Body of pancreas (tissue), 4 donors: ENCODE results near the gene EPB42.
"Not testable (repeated sequence)": the region's sequence is repeated elsewhere in the genome, so short reads cannot be mapped to it uniquely, and the experiment has no call there.

Experiments
- POLR2A ChIP-seq, 3 donors: fragments of 450-650 bp; IDR thresholded peaks; one replicate each; pipeline ENCODE4 v1.6.1; 2016; ENCODE audit warnings: antibody characterized with exemption in 3 of 3, mild to moderate bottlenecking in 2 of 3
- TF ChIP-seq, protein P1 (sequence below), 7 experiments: fragments of 450-650 bp in 4 of 7; fragments of 200-600 bp in 3 of 7; sonication (generic) in 3 of 7; IDR thresholded peaks; one replicate each; pipeline ENCODE4 v1.5.1; 2016 to 2019; ENCODE audit warnings: antibody characterized with exemption in 7 of 7

DNA sequence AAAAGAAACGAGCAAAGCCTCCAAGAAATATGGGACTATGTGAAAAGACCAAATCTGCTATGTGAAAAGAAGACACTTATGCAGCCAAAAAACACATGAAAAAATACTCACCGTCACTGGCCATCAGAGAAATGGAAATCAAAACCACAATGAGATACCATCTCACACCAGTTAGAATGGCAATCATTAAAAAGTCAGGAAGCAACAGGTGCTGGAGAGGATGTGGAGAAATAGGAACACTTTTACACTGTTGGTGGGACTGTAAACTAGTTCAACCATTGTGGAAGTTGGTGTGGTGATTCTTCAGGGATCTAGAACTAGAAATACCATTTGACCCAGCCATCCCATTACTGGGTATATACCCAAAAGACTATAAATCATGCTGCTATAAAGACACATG lies 43.7 kb downstream of the EPB42 start:
- TF ChIP-seq, protein P1, sequence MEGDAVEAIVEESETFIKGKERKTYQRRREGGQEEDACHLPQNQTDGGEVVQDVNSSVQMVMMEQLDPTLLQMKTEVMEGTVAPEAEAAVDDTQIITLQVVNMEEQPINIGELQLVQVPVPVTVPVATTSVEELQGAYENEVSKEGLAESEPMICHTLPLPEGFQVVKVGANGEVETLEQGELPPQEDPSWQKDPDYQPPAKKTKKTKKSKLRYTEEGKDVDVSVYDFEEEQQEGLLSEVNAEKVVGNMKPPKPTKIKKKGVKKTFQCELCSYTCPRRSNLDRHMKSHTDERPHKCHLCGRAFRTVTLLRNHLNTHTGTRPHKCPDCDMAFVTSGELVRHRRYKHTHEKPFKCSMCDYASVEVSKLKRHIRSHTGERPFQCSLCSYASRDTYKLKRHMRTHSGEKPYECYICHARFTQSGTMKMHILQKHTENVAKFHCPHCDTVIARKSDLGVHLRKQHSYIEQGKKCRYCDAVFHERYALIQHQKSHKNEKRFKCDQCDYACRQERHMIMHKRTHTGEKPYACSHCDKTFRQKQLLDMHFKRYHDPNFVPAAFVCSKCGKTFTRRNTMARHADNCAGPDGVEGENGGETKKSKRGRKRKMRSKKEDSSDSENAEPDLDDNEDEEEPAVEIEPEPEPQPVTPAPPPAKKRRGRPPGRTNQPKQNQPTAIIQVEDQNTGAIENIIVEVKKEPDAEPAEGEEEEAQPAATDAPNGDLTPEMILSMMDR (IDR thresholded peaks at IDR 0.05) = not testable (repeated sequence)
- not testable (repeated sequence) for TF ChIP-seq POLR2A (IDR thresholded peaks at IDR 0.05)
